MM.1S (cell line): Measurements from ENCODE around the gene UFD1.

Source experiments
- DNase-seq: peaks from one replicate; pipeline ENCODE4 v3.0.0-alpha.2; 2015
- H2AFZ ChIP-seq: fragments of 300-600 bp; sonication (generic); 2 replicates; pipeline ENCODE4 v1.6.0; 2016; ENCODE audit warnings: antibody characterized with exemption, low read length
- H3F3A ChIP-seq: fragments of 300-600 bp; sonication (generic); 2 replicates; pipeline ENCODE4 v1.6.1; 2016; ENCODE audit warnings: mild to moderate bottlenecking, antibody characterized with exemption, low read length, moderate library complexity, mixed read lengths; ENCODE audit not compliant: insufficient read depth
- H3K27ac ChIP-seq: fragments of 300-600 bp; sonication (generic); 2 replicates; pipeline ENCODE4 v1.5.1; 2016; ENCODE audit warnings: mild to moderate bottlenecking, low read length
- H3K27me3 ChIP-seq: fragments of 300-600 bp; sonication (generic); replicated peaks from 2 replicates; pipeline ENCODE4 v1.6.0; 2016; ENCODE audit warnings: low read length; ENCODE audit not compliant: insufficient read depth
- H3K36me3 ChIP-seq: fragments of 300-600 bp; sonication (generic); replicated peaks from 2 replicates; pipeline ENCODE4 v1.6.1; 2016; ENCODE audit warnings: mild to moderate bottlenecking, low read length, mixed read lengths; ENCODE audit not compliant: insufficient read depth
- H3K4me1 ChIP-seq: fragments of 300-600 bp; sonication (generic); 2 replicates; pipeline ENCODE4 v1.6.1; 2016; ENCODE audit warnings: low read length, mixed read lengths
- H3K4me2 ChIP-seq: fragments of 300-600 bp; sonication (generic); 2 replicates; pipeline ENCODE4 v1.6.0; 2016; ENCODE audit warnings: low read depth, low read length
- H3K4me3 ChIP-seq: fragments of 300-600 bp; sonication (generic); 2 replicates; pipeline ENCODE4 v1.5.1; 2016; ENCODE audit warnings: low read length, mixed read lengths
- H3K79me2 ChIP-seq: fragments of 300-600 bp; sonication (generic); 2 replicates; pipeline ENCODE4 v1.6.1; 2016; ENCODE audit warnings: mixed run types, low read length, mixed read lengths
- H3K9ac ChIP-seq: fragments of 300-600 bp; sonication (generic); 2 replicates; pipeline ENCODE4 v1.6.1; 2016; ENCODE audit warnings: low read length, mixed read lengths
- H3K9me2 ChIP-seq: fragments of 300-600 bp; sonication (generic); replicated peaks from 2 replicates; pipeline ENCODE4 v1.6.1; 2016; ENCODE audit warnings: mild to moderate bottlenecking, low read length, mixed read lengths; ENCODE audit not compliant: insufficient read depth
- H3K9me3 ChIP-seq: fragments of 300-600 bp; sonication (generic); replicated peaks from 2 replicates; pipeline ENCODE4 v1.6.1; 2016; ENCODE audit warnings: mild to moderate bottlenecking, low read length, mixed read lengths; ENCODE audit not compliant: insufficient read depth
- H4K20me1 ChIP-seq: fragments of 300-600 bp; sonication (generic); 2 replicates; pipeline ENCODE4 v1.6.1; 2016; ENCODE audit warnings: mild to moderate bottlenecking, low read length, moderate library complexity, mixed read lengths; ENCODE audit not compliant: insufficient read depth
- CTCF ChIP-seq: fragments of 300-600 bp; sonication (generic); IDR thresholded peaks from 2 replicates; pipeline ENCODE4 v1.5.1; 2016; ENCODE audit warnings: antibody characterized with exemption, low read length, mixed read lengths
- EZH2 ChIP-seq: fragments of 300-600 bp; sonication (generic); optimal IDR thresholded peaks from 2 replicates; pipeline ENCODE3; 2017; ENCODE audit warnings: low read depth, mild to moderate bottlenecking, antibody characterized with exemption, low read length, mixed read lengths
- EZH2phosphoT487 ChIP-seq: fragments of 300-600 bp; sonication (generic); IDR thresholded peaks from 2 replicates; pipeline ENCODE4 v1.6.1; 2018; ENCODE audit warnings: antibody characterized with exemption, low read length

Gene UFD1

GRCh38 chr22:19510919-19511341, 31.9 kb upstream of the UFD1 start:
- no peak for DNase-seq
- no peak overlapping the region for H3K9ac ChIP-seq

GRCh38 chr22:19509923-19510322, 30.9 kb upstream of the UFD1 start:
- Histone ChIP-seq H3F3A (no peaks in the 10 kb centered on the region), H3K27me3 (no peaks in the 10 kb centered on the region), H3K9ac (no peak overlapping the region), H3K79me2 (no peaks in the 10 kb centered on the region), H3K4me1 (no peaks in the 10 kb centered on the region), H4K20me1 (no peaks in the 10 kb centered on the region), H3K4me3 (no peak overlapping the region), H3K27ac (no peak overlapping the region), H3K36me3 (no peaks in the 10 kb centered on the region), H2AFZ (no peak overlapping the region), H3K9me3 (no peaks in the 10 kb centered on the region), H3K9me2 (no peaks in the 10 kb centered on the region), H3K4me2 (no peak overlapping the region)
- TF ChIP-seq EZH2phosphoT487, result no peak
- TF ChIP-seq EZH2, result no peak
- no peak for TF ChIP-seq CTCF
- DNase-seq, result no peak

More at GRCh38 chr22:19510919-19511341, 31.9 kb upstream of the UFD1 start:
- Histone ChIP-seq H3K4me1 (no peaks in the 10 kb centered on the region), H2AFZ (no peak overlapping the region), H3K9me3 (no peaks in the 10 kb centered on the region), H3K36me3 (no peaks in the 10 kb centered on the region), H4K20me1 (no peaks in the 10 kb centered on the region), H3K4me2 (no peak overlapping the region), H3K4me3 (no peak overlapping the region), H3F3A (no peaks in the 10 kb centered on the region), H3K27me3 (no peaks in the 10 kb centered on the region), H3K9me2 (no peaks in the 10 kb centered on the region), H3K27ac (no peak overlapping the region), H3K79me2 (no peaks in the 10 kb centered on the region)
- TF ChIP-seq EZH2, result no peak
- TF ChIP-seq CTCF, result no peak
- TF ChIP-seq EZH2phosphoT487, result no peak

DNA sequence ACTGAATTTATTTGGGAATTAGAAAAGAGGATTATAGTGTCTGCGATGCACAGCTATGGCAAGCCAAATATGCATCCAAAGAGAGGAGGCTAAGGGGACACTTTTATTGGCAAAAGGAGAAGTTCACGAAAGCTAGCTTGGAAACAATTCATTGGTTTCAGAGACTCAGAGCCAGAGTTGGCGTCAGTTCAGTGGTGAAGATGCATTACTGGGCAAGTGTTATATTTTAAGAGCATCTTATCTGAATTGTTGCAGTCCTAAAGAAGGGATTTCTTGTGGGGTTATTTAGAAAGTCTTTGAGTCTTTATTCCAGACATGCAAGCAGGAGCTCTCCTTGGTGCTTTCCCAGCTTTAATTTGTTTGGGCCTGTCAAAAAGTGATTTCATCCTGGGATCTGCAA, 30.2 kb upstream of the UFD1 start:
- H3K36me3 ChIP-seq, result no peaks in the 10 kb centered on the region

GRCh38 chr22:19508024-19508776, 29.2 kb upstream of the UFD1 start:
- Histone ChIP-seq H3F3A (no peaks in the 10 kb centered on the region), H3K4me3 (no peak overlapping the region), H3K4me1 (no peaks in the 10 kb centered on the region), H3K4me2 (no peak overlapping the region), H3K36me3 (no peaks in the 10 kb centered on the region), H4K20me1 (no peaks in the 10 kb centered on the region), H3K9ac (no peak overlapping the region), H2AFZ (no peak overlapping the region), H3K79me2 (no peaks in the 10 kb centered on the region), H3K27ac (no peak overlapping the region), H3K27me3 (no peaks in the 10 kb centered on the region), H3K9me2 (no peaks in the 10 kb centered on the region), H3K9me3 (no peaks in the 10 kb centered on the region)
- TF ChIP-seq CTCF (no peak), EZH2phosphoT487 (no peak), EZH2 (no peak)
- DNase-seq, result no peak

More for the DNA sequence above, 30.2 kb upstream of the UFD1 start:
- no peak overlapping the region for H3K9ac ChIP-seq
- H3K27ac ChIP-seq, result no peak overlapping the region
- no peaks in the 10 kb centered on the region for H3F3A ChIP-seq
- no peak for TF ChIP-seq EZH2
- H3K4me2 ChIP-seq, result no peak overlapping the region
- no peaks in the 10 kb centered on the region for H3K79me2 ChIP-seq
- H2AFZ ChIP-seq, result no peak overlapping the region
- H3K27me3 ChIP-seq, result no peaks in the 10 kb centered on the region
- H3K9me3 ChIP-seq, result no peaks in the 10 kb centered on the region
- no peaks in the 10 kb centered on the region for H4K20me1 ChIP-seq
- no peak overlapping the region for H3K4me3 ChIP-seq
- no peaks in the 10 kb centered on the region for H3K9me2 ChIP-seq
- DNase-seq, result no peak
- no peaks in the 10 kb centered on the region for H3K4me1 ChIP-seq
